GM12891 (cell line): ENCODE results near the gene TKTL1.

Source experiments
- PAX5 ChIP-seq: IDR thresholded peaks from 2 replicates; pipeline ENCODE4 v1.6.1; 2011; ENCODE audit warnings: low read length, moderate library complexity, mild to moderate bottlenecking; ENCODE audit not compliant: insufficient read depth, severe bottlenecking
- POLR2A ChIP-seq: IDR thresholded peaks from 2 replicates; pipeline ENCODE4 v1.6.1; 2011; ENCODE audit warnings: low read depth, low read length, control low read depth
- POLR2AphosphoS5 ChIP-seq: IDR thresholded peaks from 2 replicates; pipeline ENCODE4 v1.6.1; 2011; ENCODE audit warnings: low read depth, low read length, control low read depth
- POU2F2 ChIP-seq: IDR thresholded peaks from 2 replicates; pipeline ENCODE4 v1.6.1; 2011; ENCODE audit warnings: low read depth, mild to moderate bottlenecking, control low read depth, low read length, moderate library complexity
- SPI1 ChIP-seq: IDR thresholded peaks from 2 replicates; pipeline ENCODE4 v1.6.1; 2011; ENCODE audit warnings: low read depth, low read length, control low read depth
- TAF1 ChIP-seq: IDR thresholded peaks from 2 replicates; pipeline ENCODE4 v1.6.1; 2011; ENCODE audit warnings: low read depth, low read length, control low read depth

GRCh38 chrX:154358829-154359228 lies 63.2 kb downstream of the TKTL1 start:
- TF ChIP-seq POLR2AphosphoS5 (no peak), POLR2A (no peak), TAF1 (no peak), SPI1 (no peak), POU2F2 (no peak), PAX5 (no peak)
